A549 (cell line): ENCODE results near the gene ADK. TPM values are rescaled to one million over a fixed set of nuclear protein-coding genes. Genes with fewer than 3 reads are reported as not detected.

Experiments used
- ATAC-seq, 2 experiments: fragments of 200-7000 bp in 1 of 2; fragments of >200 bp in 1 of 2; cut with Nextera tagmentation in 1 of 2; cut with Tn5 transposase in 1 of 2; 3 replicates each; pipeline versions ENCODE4 v1.8.0 to v1.9.1; 2018 to 2020; ENCODE audit warnings: mild to moderate bottlenecking in 1 of 2, moderate library complexity in 1 of 2
- CTCF ChIA-PET: fragments of 300-600 bp; sonication (Branson Sonifier 250); formaldehyde crosslinking; extraction: SDS; loops from one replicate; lab custom pipeline; 2021; ENCODE audit warnings: antibody characterized with exemption, inconsistent platforms; lab: Yijun Ruan, JAX
- POLR2A ChIA-PET: fragments of 350-600 bp; formaldehyde crosslinking; extraction: SDS; loops from one replicate; lab custom pipeline; 2021; ENCODE audit warnings: antibody characterized with exemption, inconsistent platforms; lab: Yijun Ruan, JAX
- DNase-seq, 2 experiments: peaks; one replicate each; pipeline versions ENCODE4 v3.0.0 to v3.0.0-alpha.2; 2011 to 2016; ENCODE audit warnings: low read depth in 1 of 2, low spot score in 1 of 2
- FAIRE-seq: peaks from 2 replicates; lab custom pipeline; 2011; peaks lifted over from hg19 to GRCh38; lab: Jason Lieb, UNC
- H3K27ac ChIP-seq, 2 experiments: fragments of >200 bp; sonication (Bioruptor Twin); formaldehyde crosslinking; 3 replicates each; pipeline ENCODE4 v1.5.1; 2016 to 2017
- H3K4me1 ChIP-seq: fragments of >200 bp; sonication (Bioruptor Twin); formaldehyde crosslinking; 3 replicates; pipeline ENCODE4 v1.6.1; 2016
- H3K4me2 ChIP-seq: fragments of >200 bp; sonication (Bioruptor Twin); formaldehyde crosslinking; 3 replicates; pipeline ENCODE4 v1.6.1; 2016
- H3K4me3 ChIP-seq: fragments of >200 bp; sonication (Bioruptor Twin); formaldehyde crosslinking; 3 replicates; pipeline ENCODE4 v1.5.1; 2016
- H3K9me3 ChIP-seq: fragments of >200 bp; sonication (Bioruptor Twin); formaldehyde crosslinking; 3 replicates; pipeline ENCODE4 v1.6.1; 2016
- BHLHE40 ChIP-seq: IDR thresholded peaks from 2 replicates; pipeline ENCODE4 v1.6.1; 2012; ENCODE audit warnings: low read depth, low read length, inconsistent platforms
- CBX8 ChIP-seq: fragments of 200-600 bp; sonication (generic); IDR thresholded peaks from 2 replicates; pipeline ENCODE4 v1.6.1; 2016
- CEBPB ChIP-seq, 2 experiments: fragments of >200 bp in 1 of 2; sonication (Bioruptor Twin) in 1 of 2; formaldehyde crosslinking in 1 of 2; IDR thresholded peaks; 2 replicates each; pipeline ENCODE4 v1.6.1; 2012 to 2016
- EHF ChIP-seq: fragments of 250-450 bp; sonication (Bioruptor Pico); IDR thresholded peaks from 2 replicates; pipeline ENCODE4 v1.5.0; 2020; ENCODE audit warnings: mild to moderate bottlenecking
- EP300 ChIP-seq, 2 experiments: fragments of >200 bp; sonication (Bioruptor Twin); formaldehyde crosslinking; IDR thresholded peaks; 2 replicates in 1 of 2; 3 replicates in 1 of 2; pipeline ENCODE4 v1.6.1; 2016 to 2017
- FOSL2 ChIP-seq, 2 experiments: fragments of 450-650 bp in 1 of 2; fragments of >200 bp in 1 of 2; sonication (Bioruptor Twin) in 1 of 2; formaldehyde crosslinking; IDR thresholded peaks; 2 replicates each; pipeline versions ENCODE4 v1.5.0 to v1.6.1; 2016 to 2020; ENCODE audit warnings: mild to moderate bottlenecking in 1 of 2, moderate library complexity in 1 of 2
- GATA3 ChIP-seq: IDR thresholded peaks from 2 replicates; pipeline ENCODE4 v1.6.1; 2012; ENCODE audit warnings: borderline replicate concordance
- HDAC2 ChIP-seq: fragments of 200-600 bp; sonication (generic); IDR thresholded peaks from 2 replicates; pipeline ENCODE4 v1.6.1; 2016
- HOXB5 ChIP-seq: fragments of 250-450 bp; sonication (Bioruptor Pico); IDR thresholded peaks from 2 replicates; pipeline ENCODE4 v1.5.0; 2020; ENCODE audit warnings: mild to moderate bottlenecking, moderate library complexity
- JUNB ChIP-seq: fragments of >200 bp; sonication (Bioruptor Twin); formaldehyde crosslinking; IDR thresholded peaks from 2 replicates; pipeline ENCODE4 v1.6.1; 2016
- MAZ ChIP-seq: fragments of 150-350 bp; IDR thresholded peaks from 2 replicates; pipeline ENCODE4 v1.6.1; 2014; ENCODE audit warnings: antibody characterized with exemption, low read depth, low read length, borderline replicate concordance
- NFE2L2 ChIP-seq: fragments of 150-350 bp; conservative IDR thresholded peaks from 2 replicates; pipeline ENCODE4 v1.6.1; 2014; ENCODE audit warnings: low read length
- POLR2A ChIP-seq: IDR thresholded peaks from 2 replicates; pipeline ENCODE4 v1.6.1; 2012; ENCODE audit warnings: mild to moderate bottlenecking, low read length
- RARB ChIP-seq: fragments of 250-450 bp; sonication (Bioruptor Pico); IDR thresholded peaks from 2 replicates; pipeline ENCODE4 v1.8.0; 2021; ENCODE audit warnings: mild to moderate bottlenecking, moderate library complexity
- TFCP2L1 ChIP-seq: fragments of 250-450 bp; sonication (Bioruptor Pico); IDR thresholded peaks from 2 replicates; pipeline ENCODE4 v1.5.0; 2021; ENCODE audit warnings: mild to moderate bottlenecking
- TP53 ChIP-seq: fragments of 250-450 bp; sonication (Bioruptor Pico); IDR thresholded peaks from 2 replicates; pipeline ENCODE4 v1.5.0; 2021; ENCODE audit warnings: mild to moderate bottlenecking, moderate library complexity
- ZSCAN20 ChIP-seq: fragments of 250-450 bp; sonication (Bioruptor Pico); IDR thresholded peaks from 2 replicates; pipeline ENCODE4 v1.8.0; 2022; ENCODE audit warnings: mild to moderate bottlenecking, moderate library complexity
- WGBS: methylation state at CpG from one replicate; pipeline ENCODE4 v1.1.6; 2017; ENCODE audit errors: missing lambda C conversion rate; 5-methylcytosine and 5-hydroxymethylcytosine counted together
- polyA plus RNA-seq, 4 experiments: library from polyadenylated mRNA; depleted of rRNA in 3 of 4; stranded (reverse); fragments of >200 nt; fragmentation: RNase III in 1 of 4; extraction: RNeasy Plus Mini Kit Qiagen cat#74134 plus additional on column Dnase treatment in 1 of 4; gene quantifications; 2 replicates in 3 of 4; 3 replicates in 1 of 4; pipeline ENCODE4 v1.2.3, GENCODE V29; 2011 to 2017
- TF ChIP-seq, protein P1 (sequence below): fragments of 150-350 bp; IDR thresholded peaks from 2 replicates; pipeline ENCODE4 v1.6.1; 2014; ENCODE audit warnings: low read depth, mild to moderate bottlenecking, low read length
- TF ChIP-seq, protein P2 (sequence below): fragments of 250-450 bp; sonication (Bioruptor Pico); IDR thresholded peaks from 2 replicates; pipeline ENCODE4 v1.5.0; 2020; ENCODE audit warnings: low read depth, mild to moderate bottlenecking, moderate library complexity
- TF ChIP-seq, protein P3 (sequence below): fragments of >200 bp; sonication (Bioruptor Twin); formaldehyde crosslinking; IDR thresholded peaks from 3 replicates; pipeline ENCODE4 v1.6.1; 2016
- TF ChIP-seq, protein P4 (sequence below): fragments of 450-650 bp; IDR thresholded peaks from 2 replicates; pipeline ENCODE4 v1.6.1; 2014; ENCODE audit warnings: antibody characterized with exemption
- TF ChIP-seq, protein P5 (sequence below): IDR thresholded peaks from 2 replicates; pipeline ENCODE4 v1.6.1; 2012; ENCODE audit warnings: low read depth, borderline replicate concordance
- TF ChIP-seq, protein P6 (sequence below): fragments of 200-600 bp; sonication (generic); IDR thresholded peaks from 2 replicates; pipeline ENCODE4 v1.6.1; 2016; ENCODE audit warnings: antibody characterized with exemption, mild to moderate bottlenecking, moderate library complexity

ADK gene
- polyA plus RNA-seq, 2 of the 4 experiments (the other 2 are of a cell fraction): 35.8 to 40.7 TPM

DNA sequence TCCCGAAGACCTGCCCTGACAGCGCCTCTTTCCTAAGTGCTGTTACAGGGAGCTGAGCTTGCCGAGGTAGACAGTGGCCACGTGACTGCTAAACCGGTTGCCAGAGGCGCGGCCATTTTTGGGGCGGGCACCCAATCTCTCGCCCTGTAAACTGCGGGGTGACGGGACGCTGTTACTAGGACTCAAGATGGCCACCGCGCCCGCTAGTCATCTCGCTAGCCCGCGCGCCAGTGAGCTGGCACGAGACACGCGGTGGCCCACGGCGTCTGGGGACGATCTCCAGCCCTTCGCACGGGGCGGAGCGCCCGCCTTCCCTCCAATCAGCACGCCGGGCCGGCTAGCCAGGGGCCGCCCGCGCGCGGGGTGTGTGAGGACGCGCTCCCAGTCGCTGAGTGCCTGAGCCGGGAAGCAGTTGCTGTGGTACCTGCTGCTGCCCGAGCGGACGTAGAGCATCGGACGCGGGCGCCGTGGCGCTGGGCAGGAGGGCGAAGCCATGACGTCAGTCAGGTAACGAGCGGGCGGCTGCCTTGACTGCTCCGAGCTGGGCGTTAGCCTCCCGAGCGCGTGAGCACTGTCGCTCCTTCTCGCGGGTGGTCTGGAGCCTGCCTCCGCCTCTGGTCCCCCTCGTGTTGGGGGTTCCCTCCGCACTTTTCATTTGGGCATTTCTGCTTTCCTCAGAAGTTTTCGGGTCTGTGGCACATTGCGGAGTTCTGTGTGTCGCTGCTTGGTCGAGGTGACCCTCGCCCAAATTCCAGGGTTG is 25.5 kb downstream of the ADK start (continued):
- TF ChIP-seq, protein P1, sequence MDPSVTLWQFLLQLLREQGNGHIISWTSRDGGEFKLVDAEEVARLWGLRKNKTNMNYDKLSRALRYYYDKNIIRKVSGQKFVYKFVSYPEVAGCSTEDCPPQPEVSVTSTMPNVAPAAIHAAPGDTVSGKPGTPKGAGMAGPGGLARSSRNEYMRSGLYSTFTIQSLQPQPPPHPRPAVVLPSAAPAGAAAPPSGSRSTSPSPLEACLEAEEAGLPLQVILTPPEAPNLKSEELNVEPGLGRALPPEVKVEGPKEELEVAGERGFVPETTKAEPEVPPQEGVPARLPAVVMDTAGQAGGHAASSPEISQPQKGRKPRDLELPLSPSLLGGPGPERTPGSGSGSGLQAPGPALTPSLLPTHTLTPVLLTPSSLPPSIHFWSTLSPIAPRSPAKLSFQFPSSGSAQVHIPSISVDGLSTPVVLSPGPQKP: no peak
- TF ChIP-seq RARB (CRISPR knock-in tag) (no peak), POLR2A (peak; percentile 82), BHLHE40 (peak; percentile 79), EHF (CRISPR knock-in tag) (no peak), CBX8 (no peak), HOXB5 (CRISPR knock-in tag) (0 out of 2 replicates have a peak, but pooled peaks have one; percentile 12), JUNB (no peak), TP53 (CRISPR knock-in tag) (no peak), HDAC2 (no peak), EP300 (IDR thresholded peaks at IDR 0.05) (no peak), FOSL2 (IDR thresholded peaks at IDR 0.05) (no peak), FOSL2 (CRISPR knock-in tag; IDR thresholded peaks at IDR 0.05) (no peak), GATA3 (peak; percentile 10; the same call in 1 of the 2 replicates), MAZ (no peak), CEBPB (IDR thresholded peaks at IDR 0.05) (no peak), TFCP2L1 (CRISPR knock-in tag) (no peak)
- TF ChIP-seq, protein P2, sequence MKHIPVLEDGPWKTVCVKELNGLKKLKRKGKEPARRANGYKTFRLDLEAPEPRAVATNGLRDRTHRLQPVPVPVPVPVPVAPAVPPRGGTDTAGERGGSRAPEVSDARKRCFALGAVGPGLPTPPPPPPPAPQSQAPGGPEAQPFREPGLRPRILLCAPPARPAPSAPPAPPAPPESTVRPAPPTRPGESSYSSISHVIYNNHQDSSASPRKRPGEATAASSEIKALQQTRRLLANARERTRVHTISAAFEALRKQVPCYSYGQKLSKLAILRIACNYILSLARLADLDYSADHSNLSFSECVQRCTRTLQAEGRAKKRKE: no peak; the same call in 1 of the 2 replicates
- TF ChIP-seq, protein P3, sequence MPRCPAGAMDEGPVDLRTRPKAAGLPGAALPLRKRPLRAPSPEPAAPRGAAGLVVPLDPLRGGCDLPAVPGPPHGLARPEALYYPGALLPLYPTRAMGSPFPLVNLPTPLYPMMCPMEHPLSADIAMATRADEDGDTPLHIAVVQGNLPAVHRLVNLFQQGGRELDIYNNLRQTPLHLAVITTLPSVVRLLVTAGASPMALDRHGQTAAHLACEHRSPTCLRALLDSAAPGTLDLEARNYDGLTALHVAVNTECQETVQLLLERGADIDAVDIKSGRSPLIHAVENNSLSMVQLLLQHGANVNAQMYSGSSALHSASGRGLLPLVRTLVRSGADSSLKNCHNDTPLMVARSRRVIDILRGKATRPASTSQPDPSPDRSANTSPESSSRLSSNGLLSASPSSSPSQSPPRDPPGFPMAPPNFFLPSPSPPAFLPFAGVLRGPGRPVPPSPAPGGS: peak; percentile 60; the same call in 1 of the 3 replicates
- TF ChIP-seq, protein P4, sequence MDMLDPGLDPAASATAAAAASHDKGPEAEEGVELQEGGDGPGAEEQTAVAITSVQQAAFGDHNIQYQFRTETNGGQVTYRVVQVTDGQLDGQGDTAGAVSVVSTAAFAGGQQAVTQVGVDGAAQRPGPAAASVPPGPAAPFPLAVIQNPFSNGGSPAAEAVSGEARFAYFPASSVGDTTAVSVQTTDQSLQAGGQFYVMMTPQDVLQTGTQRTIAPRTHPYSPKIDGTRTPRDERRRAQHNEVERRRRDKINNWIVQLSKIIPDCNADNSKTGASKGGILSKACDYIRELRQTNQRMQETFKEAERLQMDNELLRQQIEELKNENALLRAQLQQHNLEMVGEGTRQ: peak; percentile 95
- TF ChIP-seq, protein P5, sequence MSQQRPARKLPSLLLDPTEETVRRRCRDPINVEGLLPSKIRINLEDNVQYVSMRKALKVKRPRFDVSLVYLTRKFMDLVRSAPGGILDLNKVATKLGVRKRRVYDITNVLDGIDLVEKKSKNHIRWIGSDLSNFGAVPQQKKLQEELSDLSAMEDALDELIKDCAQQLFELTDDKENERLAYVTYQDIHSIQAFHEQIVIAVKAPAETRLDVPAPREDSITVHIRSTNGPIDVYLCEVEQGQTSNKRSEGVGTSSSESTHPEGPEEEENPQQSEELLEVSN: peak; percentile 87
- TF ChIP-seq, all 56 proteins: peak for 15

DNA sequence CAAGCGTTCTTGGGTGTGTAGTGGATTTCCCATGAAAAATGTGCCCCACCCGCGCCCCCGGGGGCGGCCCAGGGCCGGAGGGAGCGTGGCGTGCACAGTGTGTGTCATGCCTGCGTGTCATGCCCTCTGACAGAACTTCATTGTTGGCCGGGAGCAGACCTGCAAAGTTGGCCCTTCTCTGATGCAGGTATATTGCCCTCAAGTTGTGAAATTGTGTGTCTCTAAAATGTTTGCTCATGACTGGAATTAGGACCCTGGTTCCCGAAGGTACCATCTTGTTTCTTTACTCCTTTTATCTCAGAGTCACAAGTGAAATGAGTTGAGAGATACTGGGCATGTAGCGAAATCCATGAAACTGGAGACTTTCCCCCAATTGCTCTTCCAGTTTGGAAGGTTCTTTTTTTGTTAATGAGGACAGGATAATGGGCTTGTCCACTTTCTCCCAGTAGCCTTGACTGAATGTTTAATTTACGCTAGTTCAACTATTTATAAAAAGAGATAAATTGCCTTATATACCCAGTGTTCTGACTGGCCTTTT is 26.2 kb downstream of the ADK start:
- H3K4me1 ChIP-seq: peaks cover 23% of the 10 kb centered on the region
- peak overlapping the region; percentile 67 for H3K4me3 ChIP-seq
- H3K9me3 ChIP-seq: no peaks in the 10 kb centered on the region
- H3K4me2 ChIP-seq: peak overlapping the region; percentile 79
- DNase-seq (peak in 1 of 2 experiments; percentile 27), FAIRE-seq (no peak), ATAC-seq (peak; percentile 41 to 44; a peak in 5 of 6 replicates)
- H3K27ac ChIP-seq: peak overlapping the region; percentile 77 to 86
- 15% methylated on average over 13 of the region's 13 CpGs for WGBS
- ChIA-PET POLR2A (interaction anchor here (1.0 to 1.5 kb wide), 6 partner anchors 13 to 291 kb away, joined by 3 to 11 read pairs (median 4); partner anchors contain the start of genes ADK and AP3M1), CTCF (interaction anchor here (0.8 to 1.6 kb wide), 3 partner anchors 36 to 52 kb away, joined by 3 to 7 read pairs (median 4); no protein-coding TSS in a partner anchor)
- TF ChIP-seq NFE2L2: no peak
- TF ChIP-seq, protein P6, sequence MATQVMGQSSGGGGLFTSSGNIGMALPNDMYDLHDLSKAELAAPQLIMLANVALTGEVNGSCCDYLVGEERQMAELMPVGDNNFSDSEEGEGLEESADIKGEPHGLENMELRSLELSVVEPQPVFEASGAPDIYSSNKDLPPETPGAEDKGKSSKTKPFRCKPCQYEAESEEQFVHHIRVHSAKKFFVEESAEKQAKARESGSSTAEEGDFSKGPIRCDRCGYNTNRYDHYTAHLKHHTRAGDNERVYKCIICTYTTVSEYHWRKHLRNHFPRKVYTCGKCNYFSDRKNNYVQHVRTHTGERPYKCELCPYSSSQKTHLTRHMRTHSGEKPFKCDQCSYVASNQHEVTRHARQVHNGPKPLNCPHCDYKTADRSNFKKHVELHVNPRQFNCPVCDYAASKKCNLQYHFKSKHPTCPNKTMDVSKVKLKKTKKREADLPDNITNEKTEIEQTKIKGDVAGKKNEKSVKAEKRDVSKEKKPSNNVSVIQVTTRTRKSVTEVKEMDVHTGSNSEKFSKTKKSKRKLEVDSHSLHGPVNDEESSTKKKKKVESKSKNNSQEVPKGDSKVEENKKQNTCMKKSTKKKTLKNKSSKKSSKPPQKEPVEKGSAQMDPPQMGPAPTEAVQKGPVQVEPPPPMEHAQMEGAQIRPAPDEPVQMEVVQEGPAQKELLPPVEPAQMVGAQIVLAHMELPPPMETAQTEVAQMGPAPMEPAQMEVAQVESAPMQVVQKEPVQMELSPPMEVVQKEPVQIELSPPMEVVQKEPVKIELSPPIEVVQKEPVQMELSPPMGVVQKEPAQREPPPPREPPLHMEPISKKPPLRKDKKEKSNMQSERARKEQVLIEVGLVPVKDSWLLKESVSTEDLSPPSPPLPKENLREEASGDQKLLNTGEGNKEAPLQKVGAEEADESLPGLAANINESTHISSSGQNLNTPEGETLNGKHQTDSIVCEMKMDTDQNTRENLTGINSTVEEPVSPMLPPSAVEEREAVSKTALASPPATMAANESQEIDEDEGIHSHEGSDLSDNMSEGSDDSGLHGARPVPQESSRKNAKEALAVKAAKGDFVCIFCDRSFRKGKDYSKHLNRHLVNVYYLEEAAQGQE: no peak
- TF ChIP-seq TP53 (CRISPR knock-in tag): no peak
- TF ChIP-seq, protein P5: no peak
- TF ChIP-seq, protein P4: no peak
- TF ChIP-seq ZSCAN20 (CRISPR knock-in tag): no peak
- TF ChIP-seq, protein P2: no peak
- TF ChIP-seq, protein P1: no peak
- no peak for TF ChIP-seq EP300 (IDR thresholded peaks at IDR 0.05)
- no peak for TF ChIP-seq BHLHE40
